ENCODE data around the gene CENPM. TPM values are rescaled to one million over a fixed set of nuclear protein-coding genes. Genes with fewer than 3 reads are reported as not detected.

The CENPM gene
- 6.1 TPM for polyA plus RNA-seq (2013)

GRCh38 chr22:41946629-41947423 lies at the start of gene CENPM:
CENPM (minus strand) TSS chr22:41947152; CDS start chr22:41947076, 76 bp downstream.
- DNase-seq: peak; percentile 91 to 94 (median 93)
- ChIA-PET POLR2A (interaction anchor here (0.9 kb wide), 1 partner anchor 114 kb away, joined by 3 read pairs; the partner anchor contains the start of gene SREBF2), CTCF (interaction anchor here (1.1 to 1.9 kb wide), 5 partner anchors 9 to 250 kb away, joined by 3 to 7 read pairs (median 5); no protein-coding TSS in a partner anchor)
- no peaks in the 10 kb centered on the region for H3K9me3 ChIP-seq (ENCODE audit: control extremely low read depth in 1 of 5, control insufficient read depth in 4 of 5, insufficient read depth in 2 of 5, low read depth in 1 of 5, low read length in 4 of 5)
- H3K4me3 ChIP-seq (ENCODE audit: control insufficient read depth in 1 of 7, extremely low read depth in 1 of 7, insufficient read depth in 4 of 7, low read depth in 2 of 7, low read length in 6 of 7): peak within 1 kb of the TSS; percentile 67 to 94 (median 84)
- peak within 1 kb of the TSS in 1 of 2 experiments; percentile 60 for H3K27ac ChIP-seq (ENCODE audit: insufficient read depth in 1 of 2, low read depth in 1 of 2, low read length in 2 of 2, poor library complexity in 1 of 2, severe bottlenecking in 2 of 2)
- peaks cover 0 to 19% (median 13%) of the 10 kb centered on the region in 4 experiments for H3K4me1 ChIP-seq (ENCODE audit: control extremely low read depth in 1 of 4, control insufficient read depth in 4 of 4, insufficient read depth in 4 of 4, low read length in 3 of 4)
- no peaks in the 10 kb centered on the region for H3K27me3 ChIP-seq (replicated peaks in 2 of 5; ENCODE audit: control insufficient read depth in 4 of 5, insufficient read depth in 5 of 5, low read length in 4 of 5)
- peaks cover 0 to 28% (median 4%) of the 10 kb centered on the region in 4 experiments for H3K36me3 ChIP-seq (ENCODE audit: control insufficient read depth in 4 of 4, insufficient read depth in 4 of 4, low read length in 3 of 4)
- 3% methylated on average over 51 of the region's 56 CpGs for WGBS (ENCODE audit: insufficient coverage)

- 97% methylated on average over 3 of the region's 3 CpGs for WGBS (ENCODE audit: insufficient coverage)
- H3K4me3 ChIP-seq (ENCODE audit: control insufficient read depth in 1 of 7, extremely low read depth in 1 of 7, insufficient read depth in 4 of 7, low read depth in 2 of 7, low read length in 6 of 7): no peak overlapping the region
- CTCF ChIA-PET: interaction anchor here (1.0 kb wide), 1 partner anchor 15 kb away, joined by 3 read pairs; no protein-coding TSS in a partner anchor
- no peak for DNase-seq
- H3K4me1 ChIP-seq (ENCODE audit: control extremely low read depth in 1 of 4, control insufficient read depth in 4 of 4, insufficient read depth in 4 of 4, low read length in 3 of 4): peaks cover 0 to 10% (median 0%) of the 10 kb centered on the region in 4 experiments
- no peaks in the 10 kb centered on the region for H3K36me3 ChIP-seq (ENCODE audit: control insufficient read depth in 4 of 4, insufficient read depth in 4 of 4, low read length in 3 of 4)
- POLR2A ChIA-PET: no interaction called here
- no peak overlapping the region for H3K27ac ChIP-seq (ENCODE audit: insufficient read depth in 1 of 2, low read depth in 1 of 2, low read length in 2 of 2, poor library complexity in 1 of 2, severe bottlenecking in 2 of 2)
- peaks cover 0 to 8% (median 3%) of the 10 kb centered on the region in 5 experiments for H3K27me3 ChIP-seq (replicated peaks in 2 of 5; ENCODE audit: control insufficient read depth in 4 of 5, insufficient read depth in 5 of 5, low read length in 4 of 5)
- no peaks in the 10 kb centered on the region for H3K9me3 ChIP-seq (ENCODE audit: control extremely low read depth in 1 of 5, control insufficient read depth in 4 of 5, insufficient read depth in 2 of 5, low read depth in 1 of 5, low read length in 4 of 5)
Observed at GRCh38 chr22:41995211-41995610, 48.3 kb upstream of the CENPM start.

GRCh38 chr22:41992496-41992895 lies 45.5 kb upstream of the CENPM start:
- Histone ChIP-seq H3K27ac (ENCODE audit: insufficient read depth in 1 of 2, low read depth in 1 of 2, low read length in 2 of 2, poor library complexity in 1 of 2, severe bottlenecking in 2 of 2) (no peak overlapping the region), H3K27me3 (replicated peaks in 2 of 5; ENCODE audit: control insufficient read depth in 4 of 5, insufficient read depth in 5 of 5, low read length in 4 of 5) (peaks cover 0 to 8% (median 3%) of the 10 kb centered on the region in 5 experiments), H3K36me3 (ENCODE audit: control insufficient read depth in 4 of 4, insufficient read depth in 4 of 4, low read length in 3 of 4) (no peaks in the 10 kb centered on the region), H3K4me3 (ENCODE audit: control insufficient read depth in 1 of 7, extremely low read depth in 1 of 7, insufficient read depth in 4 of 7, low read depth in 2 of 7, low read length in 6 of 7) (no peak overlapping the region), H3K9me3 (ENCODE audit: control extremely low read depth in 1 of 5, control insufficient read depth in 4 of 5, insufficient read depth in 2 of 5, low read depth in 1 of 5, low read length in 4 of 5) (no peaks in the 10 kb centered on the region), H3K4me1 (ENCODE audit: control extremely low read depth in 1 of 4, control insufficient read depth in 4 of 4, insufficient read depth in 4 of 4, low read length in 3 of 4) (no peaks in the 10 kb centered on the region)
- ChIA-PET POLR2A (no interaction called here), CTCF (no interaction called here)
- 98% methylated on average over 5 of the region's 5 CpGs for WGBS (ENCODE audit: insufficient coverage)
- DNase-seq: no peak

GRCh38 chr22:41991111-41991510 lies 44.2 kb upstream of the CENPM start:
- Histone ChIP-seq H3K4me3 (ENCODE audit: control insufficient read depth in 1 of 7, extremely low read depth in 1 of 7, insufficient read depth in 4 of 7, low read depth in 2 of 7, low read length in 6 of 7) (no peak overlapping the region), H3K9me3 (ENCODE audit: control extremely low read depth in 1 of 5, control insufficient read depth in 4 of 5, insufficient read depth in 2 of 5, low read depth in 1 of 5, low read length in 4 of 5) (no peaks in the 10 kb centered on the region), H3K4me1 (ENCODE audit: control extremely low read depth in 1 of 4, control insufficient read depth in 4 of 4, insufficient read depth in 4 of 4, low read length in 3 of 4) (no peaks in the 10 kb centered on the region), H3K27me3 (replicated peaks in 2 of 5; ENCODE audit: control insufficient read depth in 4 of 5, insufficient read depth in 5 of 5, low read length in 4 of 5) (peaks cover 0 to 8% (median 0%) of the 10 kb centered on the region in 5 experiments), H3K27ac (ENCODE audit: insufficient read depth in 1 of 2, low read depth in 1 of 2, low read length in 2 of 2, poor library complexity in 1 of 2, severe bottlenecking in 2 of 2) (no peak overlapping the region), H3K36me3 (ENCODE audit: control insufficient read depth in 4 of 4, insufficient read depth in 4 of 4, low read length in 3 of 4) (no peaks in the 10 kb centered on the region)
- no peak for DNase-seq
- ChIA-PET CTCF (no interaction called here), POLR2A (interaction anchor here (0.6 kb wide), 1 partner anchor 66 kb away, joined by 3 read pairs; no protein-coding TSS in a partner anchor)
- 100% methylated on average over 5 of the region's 7 CpGs for WGBS (ENCODE audit: insufficient coverage)

- ChIA-PET POLR2A (no interaction called here), CTCF (no interaction called here)
Observed at GRCh38 chr22:41989246-41989645, 42.3 kb upstream of the CENPM start.

GRCh38 chr22:41987276-41987675 lies 40.3 kb upstream of the CENPM start:
- ChIA-PET CTCF (interaction anchor here (1.1 kb wide), 1 partner anchor 126 kb away, joined by 3 read pairs; no protein-coding TSS in a partner anchor), POLR2A (no interaction called here)
- Histone ChIP-seq H3K36me3 (ENCODE audit: control insufficient read depth in 4 of 4, insufficient read depth in 4 of 4, low read length in 3 of 4) (no peaks in the 10 kb centered on the region), H3K4me3 (ENCODE audit: control insufficient read depth in 1 of 7, extremely low read depth in 1 of 7, insufficient read depth in 4 of 7, low read depth in 2 of 7, low read length in 6 of 7) (no peak overlapping the region), H3K9me3 (ENCODE audit: control extremely low read depth in 1 of 5, control insufficient read depth in 4 of 5, insufficient read depth in 2 of 5, low read depth in 1 of 5, low read length in 4 of 5) (no peaks in the 10 kb centered on the region), H3K27me3 (replicated peaks in 2 of 5; ENCODE audit: control insufficient read depth in 4 of 5, insufficient read depth in 5 of 5, low read length in 4 of 5) (peaks cover 0 to 7% (median 0%) of the 10 kb centered on the region in 5 experiments), H3K27ac (ENCODE audit: insufficient read depth in 1 of 2, low read depth in 1 of 2, low read length in 2 of 2, poor library complexity in 1 of 2, severe bottlenecking in 2 of 2) (no peak overlapping the region), H3K4me1 (ENCODE audit: control extremely low read depth in 1 of 4, control insufficient read depth in 4 of 4, insufficient read depth in 4 of 4, low read length in 3 of 4) (no peaks in the 10 kb centered on the region)
- DNase-seq: no peak
- 99% methylated on average over 5 of the region's 5 CpGs for WGBS (ENCODE audit: insufficient coverage)

More at GRCh38 chr22:41989246-41989645, 42.3 kb upstream of the CENPM start:
- Histone ChIP-seq H3K4me3 (ENCODE audit: control insufficient read depth in 1 of 7, extremely low read depth in 1 of 7, insufficient read depth in 4 of 7, low read depth in 2 of 7, low read length in 6 of 7) (no peak overlapping the region), H3K9me3 (ENCODE audit: control extremely low read depth in 1 of 5, control insufficient read depth in 4 of 5, insufficient read depth in 2 of 5, low read depth in 1 of 5, low read length in 4 of 5) (no peaks in the 10 kb centered on the region), H3K36me3 (ENCODE audit: control insufficient read depth in 4 of 4, insufficient read depth in 4 of 4, low read length in 3 of 4) (no peaks in the 10 kb centered on the region), H3K27ac (ENCODE audit: insufficient read depth in 1 of 2, low read depth in 1 of 2, low read length in 2 of 2, poor library complexity in 1 of 2, severe bottlenecking in 2 of 2) (no peak overlapping the region), H3K4me1 (ENCODE audit: control extremely low read depth in 1 of 4, control insufficient read depth in 4 of 4, insufficient read depth in 4 of 4, low read length in 3 of 4) (no peaks in the 10 kb centered on the region), H3K27me3 (replicated peaks in 2 of 5; ENCODE audit: control insufficient read depth in 4 of 5, insufficient read depth in 5 of 5, low read length in 4 of 5) (peaks cover 0 to 8% (median 0%) of the 10 kb centered on the region in 5 experiments)
- WGBS (ENCODE audit: insufficient coverage): 85% methylated on average over 4 of the region's 4 CpGs
- DNase-seq: no peak
